Fibroblast of peridontal ligament (primary cell): ENCODE data around the gene KDM4C.

Source experiments
- DNase-seq: peaks from one replicate; pipeline ENCODE4 v3.0.0-alpha.2; 2010; ENCODE audit errors: extremely low read depth

Gene KDM4C

DNA sequence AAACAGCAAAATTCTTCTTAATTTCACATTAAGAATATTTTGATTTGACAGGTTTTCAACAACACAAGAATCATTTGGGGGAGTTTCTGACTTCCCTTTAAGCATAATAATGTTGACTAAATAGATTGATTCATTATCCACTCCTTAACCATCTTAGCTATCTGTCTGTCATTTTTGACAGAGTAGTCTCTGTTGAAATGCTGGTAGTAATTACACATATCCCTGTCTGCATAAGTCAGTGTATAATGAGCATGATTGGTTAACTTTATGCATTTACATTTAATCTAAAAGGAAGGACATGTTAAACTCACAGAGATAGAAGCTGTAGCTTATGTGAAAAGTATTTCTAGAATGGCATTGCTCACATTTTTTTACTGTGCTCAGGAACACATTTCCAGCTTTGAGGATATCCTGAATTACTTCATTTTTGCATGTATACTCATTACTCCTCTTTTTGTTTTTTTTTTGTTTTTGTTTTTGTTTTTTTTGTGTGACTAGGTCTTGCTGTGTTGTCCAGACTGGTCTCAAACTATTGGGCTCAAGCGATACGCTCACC lies 385.9 kb downstream of the KDM4C start:
- DNase-seq, result no peak

DNA sequence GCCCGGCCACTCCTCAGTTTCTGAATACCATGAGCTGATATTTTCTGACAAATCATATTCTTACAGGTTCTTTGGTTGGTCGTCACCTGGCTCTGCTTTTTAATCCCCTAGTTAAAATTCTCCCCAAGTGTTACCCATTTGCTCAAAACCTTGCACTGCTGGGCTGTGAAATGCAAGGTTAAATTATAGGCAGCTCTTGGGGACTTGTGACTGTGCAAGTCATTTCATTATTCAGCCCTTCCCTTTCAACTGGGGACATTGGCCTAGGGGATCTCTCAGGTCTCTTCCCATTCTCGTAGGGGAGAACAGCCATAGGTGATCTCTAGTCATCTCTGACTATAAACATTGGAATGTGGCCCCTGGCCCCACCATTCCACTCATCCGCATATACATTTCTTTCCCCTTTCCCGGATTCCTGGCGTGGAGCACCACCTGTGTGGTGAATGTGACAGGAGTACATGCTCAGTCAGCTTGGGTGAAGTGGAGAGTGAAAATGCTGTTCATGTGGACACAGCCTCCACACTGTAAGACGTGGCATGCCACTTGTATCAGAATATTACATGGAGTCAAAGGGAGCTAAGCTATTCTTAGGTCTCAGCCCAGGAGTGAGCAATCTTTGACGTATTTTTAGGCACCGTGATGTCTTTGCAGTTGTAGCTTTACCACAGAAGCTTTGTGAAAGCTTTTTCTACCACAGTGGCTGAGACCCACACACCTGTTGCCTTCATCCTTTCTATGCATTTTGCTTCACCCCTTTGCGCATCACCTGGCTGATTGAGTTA lies 386.7 kb downstream of the KDM4C start:
- no peak for DNase-seq

DNA sequence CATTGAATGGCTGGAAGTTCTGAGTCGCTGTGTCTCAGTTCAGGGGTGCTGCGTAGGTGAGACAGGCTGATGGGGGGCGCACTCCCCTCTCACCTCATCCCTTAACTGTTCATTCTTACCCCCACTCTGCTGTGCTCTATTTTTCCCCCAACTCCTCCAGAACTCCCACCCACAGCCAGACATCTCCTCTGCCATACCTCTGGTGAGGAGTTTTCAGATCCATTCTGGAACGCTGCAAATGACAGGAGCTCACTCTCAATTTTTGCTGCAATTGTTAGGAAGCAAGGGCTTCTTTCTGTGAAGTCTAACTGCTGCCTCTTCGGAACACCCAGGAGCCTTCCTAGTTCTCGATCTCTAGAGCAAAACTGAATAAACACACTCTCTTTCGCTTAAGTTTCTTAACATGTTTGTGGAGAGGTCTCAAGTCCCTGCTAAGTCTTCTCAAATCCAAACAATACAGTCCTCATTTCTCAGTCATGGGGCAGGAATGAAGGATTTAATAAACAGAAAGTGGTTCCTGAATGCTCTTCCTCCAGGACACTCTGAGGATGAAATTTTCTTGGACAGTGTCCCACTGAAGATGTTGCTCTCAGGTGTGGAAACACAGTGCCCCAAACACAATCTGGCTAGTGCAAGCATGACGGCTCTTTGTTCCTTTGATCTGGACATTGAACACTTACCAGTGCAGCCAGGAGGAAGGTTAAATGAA lies 387.7 kb downstream of the KDM4C start:
- peak; percentile 18 for DNase-seq

DNA sequence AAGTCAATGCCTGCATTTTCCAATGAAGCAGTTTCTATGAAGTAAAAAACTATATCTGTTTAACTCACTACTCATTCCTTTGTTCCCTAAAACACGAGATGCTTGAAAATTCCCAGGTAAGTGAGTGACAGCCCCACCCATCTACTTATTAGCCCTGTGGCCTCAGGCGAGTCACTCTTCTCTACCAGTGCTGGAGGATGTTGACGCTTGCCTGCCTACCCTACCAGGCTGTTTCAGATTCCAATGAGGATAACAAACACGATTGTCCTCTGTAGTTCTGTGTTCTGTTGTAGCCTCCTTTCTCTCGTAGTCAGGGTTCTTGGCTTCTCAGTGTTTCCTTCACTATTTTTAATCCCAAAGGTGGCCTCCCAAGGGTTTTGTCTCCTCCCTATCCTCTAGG lies 388.8 kb downstream of the KDM4C start:
- DNase-seq, result no peak

DNA sequence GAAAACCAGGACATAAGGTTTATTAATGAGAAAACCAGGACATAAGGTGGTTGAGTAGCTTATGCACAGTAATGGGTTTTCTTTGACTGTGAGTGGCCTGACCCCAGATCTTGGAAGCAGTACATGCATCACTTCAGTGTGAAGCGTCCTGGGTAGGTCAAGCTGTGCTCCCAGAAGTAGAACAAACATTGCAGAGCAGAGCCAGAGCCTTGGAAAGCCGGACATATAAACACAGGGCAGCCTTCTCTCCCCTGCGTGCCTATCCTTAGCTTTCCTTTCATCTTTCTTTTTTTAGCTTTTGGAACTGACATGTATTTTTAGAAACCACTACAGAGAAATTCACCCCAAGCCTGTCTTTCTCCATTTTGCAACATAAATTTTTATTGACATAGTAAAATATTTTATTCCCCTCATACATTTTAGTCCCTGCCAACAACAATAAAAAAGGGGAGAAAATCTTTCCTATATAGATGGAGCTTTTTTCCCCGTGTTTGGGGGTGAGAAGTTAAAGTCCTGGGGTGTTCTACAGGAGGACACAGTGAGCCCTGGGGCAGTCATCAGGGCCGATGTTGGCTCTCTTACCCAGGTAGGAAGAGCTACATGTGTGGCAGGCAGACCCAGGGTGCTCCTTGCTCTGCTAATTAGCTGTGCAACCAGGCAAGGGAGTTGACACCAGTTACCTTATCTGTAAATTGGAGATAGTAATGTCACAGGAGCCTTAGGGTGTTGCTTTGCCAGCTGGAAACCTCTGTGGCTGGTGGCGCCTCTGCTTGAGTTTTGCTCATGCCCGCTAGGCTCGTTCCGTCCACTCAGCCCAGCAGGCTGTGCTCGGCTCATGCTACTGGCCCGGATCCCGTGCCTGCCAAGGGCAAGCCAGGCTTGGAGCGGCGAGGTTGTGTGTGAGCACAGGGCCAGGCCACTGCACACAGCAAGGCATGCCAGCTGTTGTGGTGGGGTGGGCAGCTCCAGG lies 389.6 kb downstream of the KDM4C start:
- no peak for DNase-seq

DNA sequence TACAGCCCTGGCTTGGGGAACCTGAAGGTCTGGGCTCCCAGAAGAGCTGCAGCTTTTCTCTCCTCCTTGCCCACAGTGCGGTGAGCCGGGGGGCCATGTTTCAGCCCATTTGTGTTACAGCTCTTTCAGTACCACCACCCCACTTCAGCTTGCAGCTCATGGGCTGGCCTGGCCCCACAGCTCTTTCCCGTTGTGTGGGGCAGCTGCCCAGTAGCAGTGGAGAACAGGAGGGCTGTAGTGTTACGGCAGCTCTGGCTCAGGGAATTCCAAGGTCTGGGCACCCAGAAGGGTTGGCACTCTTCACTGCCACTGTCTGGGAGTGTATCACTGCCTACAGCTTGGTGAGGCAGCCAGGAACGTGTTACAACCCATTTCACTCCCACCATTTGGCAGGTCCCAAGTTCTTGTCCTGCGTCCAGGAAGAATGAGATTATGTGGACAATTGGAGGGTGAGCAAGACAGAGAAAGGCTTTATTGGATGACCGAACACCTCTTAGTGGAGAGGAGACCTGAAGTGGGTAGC lies 390.5 kb downstream of the KDM4C start:
- DNase-seq, result no peak

DNA sequence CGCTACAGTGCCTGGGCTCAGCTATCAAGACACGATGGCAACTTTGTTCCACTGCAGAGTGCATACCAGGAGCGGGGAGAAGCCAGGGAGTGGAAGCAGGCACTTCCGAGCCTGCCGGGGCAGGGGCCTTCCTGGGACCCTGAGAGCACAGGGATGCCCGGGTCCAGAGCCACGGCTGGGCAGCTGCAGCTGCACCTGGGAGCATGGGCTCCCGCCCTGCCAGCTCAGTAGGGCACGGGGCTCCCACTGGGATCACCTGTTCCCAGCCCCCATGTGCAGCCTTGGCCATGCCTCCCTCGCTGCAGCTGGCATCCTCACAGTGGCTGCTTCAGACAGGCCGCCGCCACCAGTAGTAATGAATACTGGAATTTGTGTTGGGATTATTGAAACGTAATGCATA lies 391.5 kb downstream of the KDM4C start:
- no peak for DNase-seq

DNA sequence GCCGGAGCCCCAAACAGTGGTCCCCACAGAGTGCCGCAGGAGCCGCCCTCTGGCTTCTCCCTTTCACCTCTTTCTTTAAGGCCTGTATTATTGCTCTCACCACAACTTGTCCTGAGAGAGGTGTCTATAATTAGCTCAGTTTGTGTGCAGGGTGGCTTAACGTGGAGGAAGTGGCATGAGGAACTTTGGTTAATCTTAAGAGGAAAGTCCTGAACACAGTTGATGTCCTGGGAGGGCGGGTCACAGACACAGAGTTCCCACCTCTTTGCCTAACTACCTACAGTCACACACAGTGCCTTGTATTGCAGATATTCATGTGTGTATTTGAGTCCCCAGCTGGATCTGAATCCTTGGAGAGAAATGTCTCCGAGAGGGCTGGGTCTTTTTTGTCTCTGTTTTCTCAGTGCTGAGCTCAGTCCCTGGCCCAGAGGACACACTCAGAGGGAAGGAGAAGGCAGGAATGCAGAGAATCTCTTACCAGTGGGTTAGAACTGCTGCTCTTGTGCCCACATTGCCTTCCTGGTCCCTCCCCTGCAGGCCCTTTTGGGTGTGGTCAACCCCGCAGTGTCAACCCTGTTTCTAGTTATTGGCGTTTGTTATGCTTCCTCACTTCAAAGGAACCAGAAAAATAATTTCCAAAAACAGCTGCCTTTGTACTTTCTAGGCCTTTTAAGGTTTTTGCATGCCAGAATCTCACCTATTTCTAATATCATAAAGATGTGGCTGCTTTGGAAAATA lies 392.5 kb downstream of the KDM4C start:
- DNase-seq, result no peak

DNA sequence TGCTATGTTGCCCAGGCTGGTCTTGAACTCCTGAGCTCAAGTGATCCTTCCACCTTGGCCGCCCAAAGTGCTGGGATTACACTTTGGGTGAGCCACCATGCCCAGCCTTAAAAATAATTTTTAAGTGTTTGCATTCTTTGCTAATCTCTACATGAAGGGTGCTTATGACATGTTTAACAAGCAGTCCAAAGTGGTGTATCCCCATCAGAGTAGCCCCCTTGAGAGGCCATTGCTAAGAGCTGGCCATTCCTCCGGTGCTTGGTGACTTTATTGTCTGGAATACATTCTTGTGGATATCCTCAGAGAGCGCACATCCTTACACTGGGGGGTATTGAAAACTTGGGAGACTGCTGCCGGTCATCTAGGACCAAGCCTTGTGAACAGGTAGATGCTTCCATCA lies 395.4 kb downstream of the KDM4C start:
- DNase-seq, result no peak

DNA sequence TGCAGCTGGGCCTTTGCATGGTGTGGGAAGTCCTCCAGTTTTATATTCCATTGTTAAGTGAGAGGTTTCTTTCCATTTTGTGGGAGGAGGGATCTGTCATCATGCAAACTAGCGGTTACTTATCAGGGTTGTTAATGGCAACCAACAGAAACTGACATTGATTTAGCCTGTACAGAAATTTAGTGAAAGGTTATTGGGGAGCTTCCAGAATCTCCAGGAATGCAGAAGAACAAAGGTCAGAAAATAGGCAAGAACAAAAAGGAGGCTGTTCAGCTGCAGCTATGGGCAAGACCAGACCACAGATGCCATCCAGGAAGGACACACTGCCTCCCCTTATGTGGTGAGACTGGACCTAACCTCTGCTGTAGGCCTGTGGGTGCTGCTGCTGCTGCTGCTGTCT lies 395.8 kb downstream of the KDM4C start:
- no peak for DNase-seq

DNA sequence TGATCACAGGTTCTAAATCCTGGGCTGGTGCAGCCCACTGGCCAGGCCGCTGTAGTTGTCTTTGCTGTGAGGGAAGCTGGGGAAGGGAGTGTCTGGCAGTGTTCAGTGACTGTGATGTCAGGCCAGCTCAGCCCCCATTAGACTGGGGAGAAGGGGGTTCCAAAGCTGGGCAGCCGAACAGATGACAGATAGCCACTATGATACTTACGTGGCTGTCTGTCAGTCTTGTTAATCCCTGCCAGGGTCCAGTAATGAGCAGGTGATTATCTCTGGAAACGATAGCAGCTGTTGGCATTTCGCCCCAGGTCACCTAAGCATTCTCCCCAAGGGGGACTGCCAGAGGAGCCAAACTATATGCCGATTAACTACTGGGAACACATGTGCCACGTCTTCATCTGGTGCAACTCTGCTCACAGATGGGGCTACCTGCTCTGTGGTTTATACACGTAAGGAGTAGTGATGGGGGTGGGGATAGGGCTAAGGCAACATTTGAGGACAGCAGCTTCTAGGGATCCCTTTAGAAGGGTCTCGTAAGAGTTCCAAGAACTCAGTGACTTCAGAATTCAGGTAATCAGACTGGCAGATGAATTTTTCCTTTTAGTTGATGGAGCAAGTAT lies 396.3 kb downstream of the KDM4C start:
- DNase-seq, result no peak

DNA sequence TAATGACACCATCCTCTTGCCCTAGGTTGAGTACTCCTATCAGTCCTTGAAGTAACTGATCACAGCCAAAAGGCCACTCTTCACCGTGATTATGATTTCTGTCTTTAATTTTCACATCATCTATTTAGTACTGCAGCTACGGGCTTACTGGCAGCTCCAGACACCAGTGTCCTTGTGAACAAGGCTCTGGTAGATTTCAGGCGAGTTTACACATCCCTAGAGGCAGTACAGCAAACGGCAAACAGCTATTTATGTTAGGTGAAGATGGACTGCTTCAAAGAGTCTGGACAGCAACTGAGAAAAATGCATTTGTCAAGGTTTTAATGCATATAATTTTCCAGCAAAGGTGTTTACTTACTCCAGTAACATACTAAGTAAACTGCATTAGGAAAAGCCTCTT lies 396.9 kb downstream of the KDM4C start:
- no peak for DNase-seq

DNA sequence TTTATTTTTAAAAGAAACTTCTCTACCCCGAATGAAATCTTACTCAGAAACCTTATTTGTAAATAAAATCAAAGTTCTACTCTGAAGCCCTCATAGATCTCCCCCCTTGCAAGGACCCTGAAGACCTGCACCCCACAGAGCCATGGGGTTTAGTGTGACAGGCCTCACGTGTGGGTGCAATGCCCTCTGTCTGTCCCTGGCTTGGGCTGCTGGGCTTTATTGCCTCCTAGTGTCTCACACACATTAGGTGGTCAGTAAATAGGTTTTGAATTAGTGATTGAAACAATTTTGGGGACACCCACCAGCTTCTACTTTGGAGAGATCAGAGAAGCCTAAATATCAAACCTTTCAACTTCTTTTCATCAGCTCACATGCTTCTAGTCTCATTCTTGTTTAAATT lies 403.7 kb downstream of the KDM4C start:
- DNase-seq, result no peak

DNA sequence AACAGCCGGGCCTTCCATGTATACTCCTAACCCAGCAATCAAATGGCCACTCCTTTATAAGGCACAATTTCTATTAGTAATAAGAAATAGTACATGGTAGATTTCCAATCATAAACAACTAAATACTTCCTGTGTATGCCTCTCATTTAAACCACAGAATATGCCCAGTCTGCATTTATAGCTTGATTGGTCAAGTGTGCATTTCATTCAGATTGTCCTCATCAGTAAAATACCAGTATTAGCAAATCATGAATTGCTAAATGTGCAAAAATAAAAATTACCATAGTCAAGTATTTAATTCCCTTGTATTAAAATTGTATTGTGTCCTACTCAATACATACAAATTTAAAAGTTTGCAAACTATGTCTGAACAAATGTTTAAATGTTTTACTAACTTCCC lies 406.2 kb downstream of the KDM4C start:
- no peak for DNase-seq

DNA sequence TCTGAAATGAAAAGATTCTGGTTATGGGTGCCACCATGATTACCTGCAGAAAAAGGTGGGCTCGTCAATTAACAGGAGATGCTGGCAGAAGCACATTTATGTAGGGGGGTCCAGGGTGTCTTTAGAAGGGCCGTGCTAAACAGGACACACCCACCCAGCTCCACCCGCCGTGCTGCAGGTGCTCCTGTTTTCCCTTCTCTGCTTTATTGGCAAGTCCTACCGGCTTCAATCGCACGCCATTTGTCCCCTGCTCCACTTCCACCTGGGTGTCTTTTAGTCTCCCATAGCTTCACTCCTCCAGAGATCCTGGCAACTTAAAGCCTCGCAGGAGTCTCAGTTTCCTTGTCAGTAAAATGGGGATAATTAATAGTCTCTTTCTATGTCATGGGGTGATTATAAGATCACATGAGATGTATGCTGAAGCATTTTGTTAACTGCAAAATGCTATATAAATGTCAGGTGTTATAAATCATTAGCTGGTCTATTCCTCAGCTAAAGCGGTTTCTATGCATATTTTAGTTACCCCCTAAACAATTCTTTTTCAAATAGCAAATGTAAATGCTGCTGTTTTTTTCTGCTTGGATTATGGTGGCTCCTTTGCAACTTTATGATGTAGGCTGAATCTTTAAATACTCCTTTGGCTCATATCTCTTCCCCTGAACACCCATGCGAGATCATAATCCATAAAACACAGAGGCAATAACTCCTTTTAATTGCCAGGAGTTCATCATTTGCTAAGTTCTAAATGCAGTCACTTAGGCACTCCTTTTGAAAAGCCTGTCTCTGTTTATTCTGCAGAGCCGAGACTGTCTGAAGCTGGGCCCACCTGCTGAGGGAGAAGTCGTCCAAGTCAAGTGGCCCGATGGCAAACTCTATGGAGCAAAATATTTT lies 406.9 kb downstream of the KDM4C start:
- DNase-seq, result no peak

DNA sequence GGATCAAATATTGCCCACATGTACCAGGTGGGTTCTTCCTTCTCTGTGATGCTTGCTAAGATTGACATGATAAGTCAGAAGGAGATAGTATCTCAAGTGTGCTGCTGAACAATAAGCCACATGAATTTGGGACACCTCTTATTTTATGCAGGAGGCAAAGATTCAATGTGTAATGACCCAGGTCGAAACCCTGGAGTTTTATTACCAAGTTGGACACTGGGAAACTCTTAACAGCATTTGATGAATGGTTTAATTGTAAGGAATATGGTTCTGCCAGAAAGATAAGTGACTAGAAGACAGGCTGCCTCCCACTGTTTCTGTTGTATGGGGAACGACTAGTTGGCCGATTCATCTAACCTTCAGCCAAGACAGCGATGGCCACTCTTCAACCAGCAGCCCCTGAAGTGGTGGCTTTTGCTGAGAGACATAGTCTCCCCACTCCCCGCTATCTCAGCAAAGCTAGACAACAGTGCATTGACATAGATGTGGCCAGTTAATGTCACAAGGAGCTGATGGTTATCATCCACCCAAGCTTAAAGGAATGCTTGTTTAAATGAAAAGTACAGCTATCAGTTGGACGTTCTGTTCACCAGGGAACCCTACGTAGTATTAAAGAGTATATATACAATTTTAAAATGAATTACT lies 407.7 kb downstream of the KDM4C start:
- no peak for DNase-seq

DNA sequence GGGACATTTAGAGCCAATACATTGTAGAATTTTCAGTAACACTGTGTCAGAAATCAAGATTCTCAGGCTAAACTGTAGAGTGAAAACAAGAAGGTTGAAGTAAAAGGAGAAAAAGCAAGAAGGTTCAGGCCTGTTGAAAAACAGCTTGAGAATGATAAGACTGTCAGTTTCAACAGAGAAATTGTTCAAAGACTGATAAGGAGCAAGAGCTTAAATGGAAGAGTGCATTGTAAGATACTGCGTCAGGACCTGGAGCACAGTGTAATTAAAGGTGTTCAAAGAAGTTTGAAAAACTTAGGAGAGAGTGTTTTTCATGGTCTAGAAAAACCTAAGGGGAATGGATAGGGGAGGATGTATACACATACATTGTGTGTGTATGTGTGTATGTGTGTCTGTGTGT lies 408.3 kb downstream of the KDM4C start:
- no peak for DNase-seq

DNA sequence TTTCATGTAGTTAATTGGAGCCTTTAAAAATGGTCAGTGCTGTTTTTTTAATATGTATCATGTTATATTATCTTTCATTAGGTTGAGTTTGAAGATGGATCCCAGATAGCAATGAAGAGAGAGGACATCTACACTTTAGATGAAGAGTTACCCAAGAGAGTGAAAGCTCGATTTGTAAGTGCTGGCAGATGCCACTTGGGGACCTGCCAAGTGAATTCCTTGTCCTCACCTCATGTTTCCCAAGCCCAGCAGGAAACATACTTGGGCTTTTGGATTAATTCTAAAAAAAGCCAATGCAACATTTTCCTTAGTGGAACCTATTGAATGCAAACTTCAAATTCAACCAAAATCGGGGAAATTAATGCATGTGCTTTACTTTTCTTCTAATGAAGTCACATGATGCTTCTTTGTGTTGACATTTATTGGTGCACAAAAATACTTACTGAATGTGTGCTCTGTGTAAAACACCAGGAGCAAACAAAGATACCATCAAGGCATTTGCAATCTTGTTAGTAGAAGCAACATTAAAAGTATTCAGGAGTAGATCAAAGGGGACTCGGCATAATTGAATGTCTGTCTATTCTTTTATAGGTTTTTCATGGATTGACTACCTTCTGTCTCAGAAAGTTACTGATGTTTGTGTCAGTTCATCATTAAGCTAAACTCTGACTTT lies 412.1 kb downstream of the KDM4C start:
- peak; percentile 36 for DNase-seq
